Stimulated activated CD4-positive, alpha-beta T cell treated with anti-CD3 and anti-CD28 coated beads, Interleukin-4, amount 100 ng/mL, for 48 hours (primary cell): ENCODE results near the gene TBC1D1.

Experiments used
- DNase-seq, 2 donors: peaks; one replicate each; pipeline ENCODE4 v3.0.0-alpha.2; 2020; ENCODE audit warnings: low read depth in 2 of 2

TBC1D1 gene

DNA sequence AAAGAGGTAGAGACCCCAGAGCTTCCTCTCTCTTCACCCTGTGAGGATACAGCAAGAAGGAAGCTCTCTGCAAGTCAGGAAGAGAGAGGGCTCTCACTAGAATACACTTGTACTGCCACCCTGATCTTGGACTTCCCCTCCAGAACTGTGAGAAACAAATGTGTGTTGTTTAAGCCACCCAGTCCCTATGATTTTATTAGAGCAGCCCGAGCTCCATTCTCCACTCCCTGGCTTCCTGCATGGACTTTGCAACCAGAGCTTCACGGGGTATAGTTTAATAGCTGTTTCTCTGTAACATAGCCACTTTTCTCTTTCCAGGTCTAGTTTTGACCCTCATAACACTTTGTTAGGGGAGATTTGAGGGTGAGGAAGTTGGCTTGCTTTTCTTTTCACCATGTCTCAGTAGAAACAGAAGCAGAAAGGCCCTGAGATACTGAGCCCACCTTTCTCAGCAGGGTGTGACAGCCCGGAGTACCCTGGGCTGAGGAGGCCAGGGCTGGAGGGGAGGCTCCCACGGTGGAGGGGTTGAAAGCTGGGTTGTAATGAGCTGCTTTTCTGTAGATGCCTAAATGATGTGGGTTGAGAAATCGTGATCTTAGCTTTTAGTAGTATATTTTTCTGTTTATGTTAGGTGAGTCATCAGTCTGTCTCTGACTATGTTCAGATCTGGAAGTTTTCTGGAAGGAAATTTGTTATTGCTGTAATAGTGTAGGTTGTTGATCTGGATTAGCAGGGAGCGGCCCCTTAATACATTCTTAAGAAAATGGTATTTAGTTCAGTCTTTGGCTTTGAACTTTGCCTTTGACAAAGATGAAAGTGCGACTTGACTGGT lies 187.9 kb downstream of the TBC1D1 start:
- DNase-seq = no peak

DNA sequence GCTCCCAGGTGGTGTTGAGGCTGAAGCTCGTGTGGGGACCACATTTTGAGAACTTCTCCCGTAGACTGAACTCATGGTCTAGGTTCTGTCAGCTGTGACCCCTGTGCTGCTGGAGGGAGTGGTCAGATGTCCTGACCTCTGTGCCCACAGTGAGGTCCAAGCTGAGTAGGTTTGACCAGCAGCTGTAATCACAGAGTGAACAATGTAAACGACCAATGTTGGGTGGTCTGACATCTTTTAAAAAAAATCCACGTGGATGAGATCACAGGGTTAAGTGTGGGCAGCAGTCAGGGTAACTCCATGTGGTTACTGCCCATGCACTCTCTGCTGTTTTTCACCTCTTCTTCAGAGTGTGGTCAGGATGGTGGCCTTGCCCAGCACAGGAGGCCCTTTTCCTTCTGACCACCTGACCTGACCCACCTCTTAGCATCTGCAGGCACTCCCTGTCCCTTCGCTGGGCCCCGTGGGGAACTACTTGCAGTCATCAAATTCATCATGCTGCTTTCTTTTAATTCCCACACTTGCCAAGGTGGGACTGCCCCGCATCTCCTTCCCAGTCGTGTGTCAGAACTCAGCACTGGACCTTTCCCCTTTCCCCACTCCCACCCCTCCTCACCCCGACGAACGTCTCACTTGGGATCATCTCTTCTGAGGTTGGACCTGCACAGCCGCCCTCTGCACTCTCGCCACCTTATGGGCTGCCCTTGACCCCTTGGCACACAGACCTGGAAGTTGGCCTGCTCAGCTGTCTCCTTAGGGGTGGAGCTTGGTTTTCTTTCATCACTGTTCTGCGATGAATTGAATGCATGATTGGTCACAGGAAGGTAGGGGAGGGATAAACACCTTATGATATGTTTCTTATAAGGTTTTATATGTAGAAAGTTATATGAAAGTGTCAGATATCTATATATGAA lies 189.4 kb downstream of the TBC1D1 start:
- DNase-seq = no peak

DNA sequence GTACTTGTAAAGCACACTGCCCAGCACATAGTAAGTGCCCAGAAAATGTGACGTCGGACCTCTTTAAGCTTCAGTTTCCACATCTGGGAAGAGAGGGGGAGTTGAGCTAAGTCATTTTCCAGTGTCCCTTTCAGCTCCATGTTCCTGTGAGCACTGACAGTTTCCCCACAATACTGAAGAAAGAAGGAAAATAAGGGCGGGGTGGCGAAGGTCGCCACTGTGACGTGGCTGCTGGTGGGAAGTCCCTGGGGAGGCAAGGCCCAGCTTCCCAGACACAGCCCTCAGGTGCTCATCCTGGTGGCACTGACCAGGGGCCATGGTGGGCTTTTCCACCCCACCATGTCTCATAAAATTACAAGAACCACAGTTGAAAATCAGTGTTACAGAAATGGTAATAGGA lies 191.1 kb downstream of the TBC1D1 start:
- DNase-seq = no peak

DNA sequence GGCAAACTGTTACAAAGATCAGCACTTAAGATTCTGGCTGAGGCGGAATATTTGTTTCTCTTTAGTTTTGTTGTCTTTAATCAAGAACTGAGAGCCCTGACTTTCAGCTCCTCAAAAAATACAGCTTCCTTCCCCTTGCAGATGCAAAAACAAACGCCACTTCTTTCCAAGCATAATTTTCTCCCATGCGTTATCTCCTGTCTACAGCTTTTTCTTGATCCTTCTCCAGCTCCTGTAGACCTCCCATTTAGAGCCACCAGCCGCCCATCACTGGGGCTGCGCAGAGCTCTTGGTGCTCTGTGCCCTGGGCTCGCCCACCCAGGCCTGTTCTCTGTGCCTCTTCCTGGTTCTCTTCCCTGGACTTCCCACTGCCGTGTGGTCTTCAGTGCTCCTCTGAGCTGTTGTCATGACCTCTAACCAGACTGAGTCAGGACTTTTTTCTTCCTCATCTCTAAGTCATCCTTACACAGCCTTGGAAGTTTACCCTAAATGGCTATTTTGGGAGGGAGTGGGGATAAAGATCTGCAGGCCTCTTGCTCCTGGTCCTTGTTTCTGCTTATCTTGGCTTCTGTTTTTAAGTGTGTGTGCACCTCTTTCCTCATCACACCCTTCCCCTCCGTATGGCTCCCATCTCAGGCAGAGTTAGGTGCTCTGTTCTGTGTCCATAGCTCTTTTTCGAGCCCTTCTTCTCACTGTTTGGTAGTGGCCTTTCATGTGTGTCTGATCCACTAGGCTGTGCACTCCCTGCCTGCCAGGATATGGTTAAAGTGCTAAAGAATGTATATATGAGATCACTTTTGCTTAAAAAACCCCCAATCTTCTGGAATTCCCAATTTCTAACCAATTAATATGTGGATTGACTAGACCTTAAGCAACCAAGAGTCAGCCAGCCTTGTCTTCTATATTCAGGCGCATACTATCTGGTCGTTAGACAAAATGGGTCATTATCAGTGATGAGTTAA lies 191.8 kb downstream of the TBC1D1 start:
- DNase-seq = no peak

DNA sequence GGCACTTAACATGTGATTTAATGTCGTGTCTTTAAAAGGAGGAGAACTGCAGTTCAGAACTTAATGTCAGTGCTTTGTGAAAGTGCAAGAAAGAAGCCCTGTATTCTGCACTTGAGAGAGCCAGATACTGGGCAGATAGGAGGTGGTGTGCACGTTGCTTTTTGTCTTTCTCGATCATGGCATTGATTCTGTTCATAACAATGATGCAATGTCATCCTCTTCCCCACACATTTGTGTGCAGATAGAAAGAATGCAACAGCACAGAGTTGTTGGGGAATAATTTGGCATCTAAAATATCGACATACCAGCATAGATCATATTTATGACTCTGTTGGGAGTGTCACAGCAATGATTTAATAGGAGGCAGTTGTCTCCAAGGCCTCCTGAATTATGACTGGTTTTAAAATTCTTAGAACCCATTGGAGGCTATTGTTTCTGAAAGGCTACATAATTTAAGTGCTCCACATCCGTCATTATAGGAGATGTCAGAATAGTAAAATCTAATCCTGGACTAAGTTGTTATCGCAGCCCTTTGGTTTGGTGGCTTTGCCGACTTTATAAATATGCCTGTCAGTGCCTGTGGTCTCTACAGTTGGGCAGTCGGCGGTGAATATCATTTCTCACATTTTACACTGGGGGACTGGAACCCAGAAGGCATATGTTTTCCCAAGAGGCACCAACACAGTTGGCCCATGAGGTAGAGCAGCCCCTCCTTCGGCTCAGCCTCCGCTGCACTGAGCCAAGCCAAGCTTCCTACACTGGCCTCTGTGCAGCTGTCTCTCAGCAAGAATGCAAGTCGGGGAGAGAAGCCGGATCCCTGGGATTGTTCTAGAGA lies 194.2 kb downstream of the TBC1D1 start:
- DNase-seq = no peak

GRCh38 chr4:38085751-38086150 lies 194.9 kb downstream of the TBC1D1 start:
- DNase-seq = no peak

DNA sequence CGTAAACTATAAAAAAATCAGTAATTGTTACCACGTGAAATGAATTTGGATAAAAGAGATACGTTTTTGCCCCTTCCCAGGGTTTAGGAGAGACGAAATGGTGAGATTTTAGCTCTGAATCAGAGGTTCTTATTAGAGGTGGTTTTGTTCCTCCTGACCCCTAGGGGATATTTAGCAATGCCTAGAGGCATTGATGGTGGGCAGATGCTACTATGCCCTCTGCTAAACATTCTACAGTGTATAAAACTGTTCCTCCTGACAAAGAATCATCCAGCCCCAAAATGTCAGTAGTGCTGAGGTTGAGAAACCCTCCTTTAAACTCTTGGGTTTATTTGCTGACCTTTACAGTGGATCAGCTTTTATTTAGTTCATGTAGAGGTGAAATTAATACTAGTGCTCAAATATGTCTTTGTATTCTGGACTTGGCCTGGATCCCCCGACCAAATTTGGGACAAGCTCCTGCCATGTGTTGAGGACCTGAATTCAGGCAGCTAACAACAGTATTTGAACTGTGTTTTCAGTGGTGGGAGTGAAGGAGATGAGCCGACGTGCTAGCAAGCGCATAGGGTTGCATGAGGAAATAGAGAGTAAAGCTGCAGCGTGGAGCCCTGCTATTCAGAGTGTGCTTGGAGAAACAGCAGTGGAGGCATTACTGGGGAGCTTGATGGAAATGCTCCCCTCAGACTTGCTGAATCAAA lies 195.4 kb downstream of the TBC1D1 start:
- no peak for DNase-seq

- no peak for DNase-seq
These were observed 196.0 kb downstream of the TBC1D1 start for GRCh38 chr4:38086849-38087226.

- no peak for DNase-seq
These were observed 197.4 kb downstream of the TBC1D1 start for GRCh38 chr4:38088321-38088720.

- DNase-seq = no peak
These were observed 199.1 kb downstream of the TBC1D1 start for GRCh38 chr4:38089961-38090360.

DNA sequence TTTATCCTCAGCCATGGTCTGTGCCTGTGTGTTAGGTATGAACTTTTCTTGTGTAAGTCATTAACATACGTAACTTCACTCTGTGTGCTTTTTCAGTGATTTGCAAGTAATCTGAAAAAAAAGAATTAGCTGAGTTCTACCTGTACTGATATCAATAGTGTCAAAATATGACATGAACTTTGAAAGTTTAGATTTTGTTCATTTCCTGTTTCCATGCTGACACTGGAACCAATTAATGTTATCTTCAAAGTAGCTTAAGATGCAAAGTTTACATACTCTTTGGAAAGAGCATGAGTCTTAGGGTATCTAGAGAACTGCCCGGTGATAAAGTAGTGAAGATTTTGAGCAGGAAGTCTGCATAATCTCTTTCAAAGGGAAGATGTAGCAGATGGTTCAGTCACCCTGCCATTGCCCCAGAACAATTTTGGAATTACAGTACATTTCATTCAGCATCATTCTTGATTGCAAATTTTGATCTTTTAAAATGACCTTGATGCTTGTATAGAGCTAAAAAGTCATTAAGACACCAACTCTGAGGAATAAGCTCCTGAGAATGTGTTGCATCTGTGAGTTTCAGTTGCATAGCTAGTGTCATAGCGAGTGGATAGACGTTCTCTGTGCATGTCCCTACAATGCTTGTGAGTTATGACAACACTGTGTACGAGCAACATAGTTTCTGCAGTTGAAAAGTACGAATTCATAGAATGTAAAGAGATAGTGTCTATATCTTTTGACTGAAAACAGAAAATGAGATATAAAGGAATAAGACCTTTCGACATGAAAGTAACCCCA lies 199.8 kb downstream of the TBC1D1 start:
- DNase-seq = no peak

DNA sequence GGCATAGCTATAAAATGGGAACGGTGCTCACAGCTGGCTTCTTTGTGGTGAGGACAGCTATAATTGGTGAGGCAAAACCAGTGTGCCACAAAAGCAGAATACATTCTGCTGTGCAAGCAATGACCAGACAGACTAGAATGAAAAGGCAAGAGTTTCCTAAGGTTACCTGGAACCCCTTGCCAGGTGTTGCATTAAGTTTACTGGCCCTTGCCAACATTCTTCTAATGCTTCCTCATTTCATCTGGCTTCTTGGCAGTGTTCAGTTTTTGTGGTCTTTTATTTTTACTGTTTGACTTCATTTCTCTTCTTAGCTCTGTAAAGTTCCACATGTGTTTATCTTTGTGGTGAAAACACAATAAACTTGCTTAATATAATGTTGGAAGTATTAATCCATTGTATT lies 200.8 kb downstream of the TBC1D1 start:
- no peak for DNase-seq

DNA sequence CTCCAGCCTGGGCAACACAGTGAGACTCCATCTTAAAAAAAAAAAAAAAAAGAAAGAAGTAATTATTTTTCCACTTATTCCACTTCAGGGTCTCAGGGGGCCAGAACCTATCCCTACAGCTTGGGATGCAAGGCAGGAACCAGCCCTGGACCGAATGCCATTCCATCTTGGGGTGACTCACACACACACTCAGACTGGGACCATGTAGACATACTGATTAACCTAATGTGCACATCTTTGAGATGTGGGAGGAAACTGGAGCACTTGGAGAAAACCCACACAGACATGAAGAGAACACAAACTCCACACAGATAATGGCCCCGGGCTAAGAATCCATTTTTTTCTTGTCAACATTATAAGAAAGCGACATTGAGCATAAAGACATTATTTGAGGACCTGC lies 201.8 kb downstream of the TBC1D1 start:
- no peak for DNase-seq

- DNase-seq = no peak
These were observed 203.5 kb downstream of the TBC1D1 start for GRCh38 chr4:38094419-38094818.

DNA sequence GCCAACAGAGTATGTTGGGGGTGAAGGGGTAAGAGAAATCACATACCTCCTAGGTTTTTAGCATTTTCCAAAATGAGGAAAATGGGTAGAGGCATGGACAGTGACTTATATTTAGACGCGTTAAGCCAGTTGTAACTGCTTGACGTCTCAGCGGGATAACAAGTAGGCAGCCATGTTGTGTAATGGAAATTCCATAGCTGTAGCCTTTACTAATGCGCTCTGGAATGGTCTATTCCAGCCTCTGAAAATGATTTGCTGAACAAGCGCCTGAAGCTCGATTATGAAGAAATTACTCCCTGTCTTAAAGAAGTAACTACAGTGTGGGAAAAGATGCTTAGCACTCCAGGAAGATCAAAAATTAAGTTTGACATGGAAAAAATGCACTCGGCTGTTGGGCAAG lies 204.8 kb downstream of the TBC1D1 start:
- no peak for DNase-seq

- no peak for DNase-seq
These were observed 206.9 kb downstream of the TBC1D1 start for GRCh38 chr4:38097818-38098217.

- no peak for DNase-seq
These were observed 208.2 kb downstream of the TBC1D1 start for GRCh38 chr4:38099020-38099600.

DNA sequence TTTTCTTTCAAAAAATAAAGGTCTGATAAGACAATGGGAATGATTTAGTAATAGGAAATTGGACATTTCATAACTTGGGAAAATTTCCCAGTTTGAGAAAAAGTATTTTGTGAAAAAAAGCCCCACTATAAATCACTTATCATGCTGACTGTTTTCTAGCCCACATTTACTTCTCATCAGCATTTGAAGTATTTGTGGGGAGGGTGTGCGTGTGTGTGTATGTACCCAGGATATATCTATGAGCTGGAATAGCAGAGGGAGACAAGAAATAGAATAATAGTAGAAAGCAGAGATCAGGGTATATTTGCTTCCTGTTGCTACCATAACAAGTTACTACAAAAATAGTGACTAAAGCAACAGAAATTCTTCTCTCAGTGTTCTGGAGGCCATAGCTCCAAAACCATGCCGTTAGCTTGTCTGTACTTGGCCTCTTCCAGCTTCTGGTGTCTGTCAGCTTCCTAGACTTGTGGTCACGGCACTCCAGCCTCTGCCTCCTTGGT lies 209.1 kb downstream of the TBC1D1 start:
- no peak for DNase-seq
